Spleen (tissue), 11 donors: ENCODE results near the gene DGKH. TPM values are rescaled to one million over a fixed set of nuclear protein-coding genes. Genes with fewer than 3 reads are reported as not detected.

Experiments used
- DNase-seq: peaks from one replicate; pipeline ENCODE4 v3.0.0-alpha.2; 2020
- H3K27ac ChIP-seq, 8 donors: fragments of 200-600 bp; sonication (generic) in 7 of 8; 1 replicate in 4 of 8; 2 replicates in 4 of 8; pipeline versions ENCODE4 v1.5.0 to v1.8.0; 2016 to 2021; ENCODE audit warnings: inconsistent platforms in 4 of 8, mild to moderate bottlenecking in 4 of 8, moderate library complexity in 1 of 8
- H3K27me3 ChIP-seq, 7 donors: fragments of 200-600 bp; sonication (generic) in 6 of 7; replicated peaks in 1 of 7; 1 replicate in 4 of 7; 2 replicates in 3 of 7; pipeline versions ENCODE4 v1.5.0 to v1.8.0; 2016 to 2021; ENCODE audit warnings: inconsistent platforms in 3 of 7, mild to moderate bottlenecking in 1 of 7
- H3K36me3 ChIP-seq, 6 donors: fragments of 200-600 bp; sonication (generic) in 5 of 6; 1 replicate in 4 of 6; 2 replicates in 2 of 6; pipeline versions ENCODE4 v1.5.0 to v1.8.0; 2016 to 2021; ENCODE audit warnings: inconsistent platforms in 2 of 6
- H3K4me1 ChIP-seq, 6 donors: fragments of 200-600 bp; sonication (generic) in 5 of 6; 1 replicate in 3 of 6; 2 replicates in 3 of 6; pipeline versions ENCODE4 v1.5.0 to v1.8.0; 2016 to 2021; ENCODE audit warnings: inconsistent platforms in 3 of 6
- H3K4me3 ChIP-seq, 8 donors: fragments of 200-600 bp; sonication (generic) in 7 of 8; 1 replicate in 4 of 8; 2 replicates in 4 of 8; pipeline versions ENCODE4 v1.5.0 to v1.8.0; 2016 to 2021; ENCODE audit warnings: inconsistent platforms in 4 of 8, mild to moderate bottlenecking in 4 of 8, moderate library complexity in 2 of 8
- H3K9me3 ChIP-seq, 8 donors: fragments of 200-600 bp; sonication (generic) in 7 of 8; 1 replicate in 4 of 8; 2 replicates in 4 of 8; pipeline versions ENCODE4 v1.5.0 to v1.8.0; 2016 to 2021; ENCODE audit warnings: inconsistent platforms in 4 of 8
- CTCF ChIP-seq, 11 experiments: fragments of 200-600 bp in 7 of 11; fragments of 450-650 bp in 4 of 11; sonication (generic) in 4 of 11; IDR thresholded peaks in 8 of 11; conservative IDR thresholded peaks in 3 of 11; 1 replicate in 7 of 11; 2 replicates in 4 of 11; pipeline versions ENCODE4 v1.4.0 to v1.8.0; 2016 to 2021; ENCODE audit warnings: antibody characterized with exemption in 11 of 11, inconsistent platforms in 4 of 11, mild to moderate bottlenecking in 1 of 11
- POLR2A ChIP-seq, 3 donors: fragments of 450-650 bp; IDR thresholded peaks; one replicate each; pipeline ENCODE4 v1.5.1; 2017; ENCODE audit warnings: antibody characterized with exemption in 3 of 3, mild to moderate bottlenecking in 1 of 3
- POLR2AphosphoS5 ChIP-seq, 3 donors: sonication (generic); formaldehyde crosslinking; IDR thresholded peaks; one replicate each; pipeline ENCODE4 v1.5.1; 2017; ENCODE audit warnings: antibody characterized with exemption in 3 of 3
- WGBS, 5 donors: extraction: QIAGEN DNeasy Blood & Tissue Kit in 3 of 5; methylation state at CpG; one replicate each; pipeline versions ENCODE4 v1.1.5 to v1.1.7; 2013 to 2018; 5-methylcytosine and 5-hydroxymethylcytosine counted together
- intact Hi-C: fragments of 100-400 bp; cut with DNase I; formaldehyde crosslinking; loops from one replicate; pipeline ENCODE4 v1.15.0; 2023; ENCODE audit warnings: low total_unique reads
- polyA plus RNA-seq, 3 donors: library from polyadenylated mRNA; stranded (reverse); fragments of 200-250 nt; gene quantifications; one replicate each; pipeline ENCODE4 v1.2.1, GENCODE V29; 2013
- total RNA-seq, 7 donors: library from RNA; depleted of rRNA in 3 of 7; stranded (reverse); fragments of >200 nt in 3 of 7; fragmentation: NEBNext Ultra II Directional in 4 of 7; extraction: Animal tissue kit (Norgen Biotek cat#: 25700) in 4 of 7; gene quantifications; one replicate each; pipeline versions ENCODE4 v1.1.0 to v1.2.1, GENCODE V29; 2016 to 2021
- donor health status: healthy with polysubstance abuse.
- donor health status: DM: no; HTN: no; CAD: no; lungs with moderate emphysema.
- donor health status: DM: no; HTN: no; CAD: no.
- donor health status: Bipolar disorder and iron deficiency.
- donor health status: healthy.
- donor health status: DM: no; HTN: no; CAD: no.
- donor health status: DM: yes; HTN: yes; CAD: no.

DGKH gene
- total and polyA plus RNA-seq, 10 donors = 0.52 to 15.3 (median 10.8) TPM

- H3K27me3 ChIP-seq = no peaks in the 10 kb centered on the region
- no peaks in the 10 kb centered on the region for H3K36me3 ChIP-seq
- TF ChIP-seq CTCF (IDR thresholded peaks at IDR 0.05 in 8 of 11, conservative IDR thresholded peaks at IDR 0.05 in 3 of 11) (no peak), POLR2A (IDR thresholded peaks at IDR 0.05) (no peak), POLR2AphosphoS5 (IDR thresholded peaks at IDR 0.05) (no peak)
- 92 to 98% (median 96%) methylated on average over 1 of the region's 1 CpG for WGBS, 5 donors
- intact Hi-C loops = no loop called here
- H3K9me3 ChIP-seq = no peaks in the 10 kb centered on the region
- no peak overlapping the region for H3K4me3 ChIP-seq
- no peak for DNase-seq
- no peak overlapping the region for H3K27ac ChIP-seq
- H3K4me1 ChIP-seq = no peaks in the 10 kb centered on the region
Measured at GRCh38 chr13:42239161-42239560, 190.7 kb downstream of the DGKH start.

- DNase-seq = no peak
- no peak overlapping the region for H3K27ac ChIP-seq
- H3K9me3 ChIP-seq = no peaks in the 10 kb centered on the region
- H3K36me3 ChIP-seq = no peaks in the 10 kb centered on the region
- no peak overlapping the region for H3K4me3 ChIP-seq
- intact Hi-C loops = no loop called here
- H3K27me3 ChIP-seq = no peaks in the 10 kb centered on the region
- TF ChIP-seq POLR2A (IDR thresholded peaks at IDR 0.05) (no peak), POLR2AphosphoS5 (IDR thresholded peaks at IDR 0.05) (no peak), CTCF (IDR thresholded peaks at IDR 0.05 in 8 of 11, conservative IDR thresholded peaks at IDR 0.05 in 3 of 11) (no peak)
- H3K4me1 ChIP-seq = no peaks in the 10 kb centered on the region
Measured at GRCh38 chr13:42239644-42240043, 191.2 kb downstream of the DGKH start.

- no peaks in the 10 kb centered on the region for H3K36me3 ChIP-seq
- H3K27ac ChIP-seq = no peak overlapping the region
- H3K4me1 ChIP-seq = no peaks in the 10 kb centered on the region
- TF ChIP-seq POLR2AphosphoS5 (IDR thresholded peaks at IDR 0.05) (no peak), CTCF (IDR thresholded peaks at IDR 0.05 in 8 of 11, conservative IDR thresholded peaks at IDR 0.05 in 3 of 11) (no peak), POLR2A (IDR thresholded peaks at IDR 0.05) (no peak)
- no peak for DNase-seq
- intact Hi-C loops = loop anchor here (2.0 kb wide), 1 partner anchor 32 kb away; no protein-coding TSS in a partner anchor
- no peaks in the 10 kb centered on the region for H3K27me3 ChIP-seq
- H3K4me3 ChIP-seq = no peak overlapping the region
- 89 to 97% (median 95%) methylated on average over 8 of the region's 8 CpGs for WGBS, 5 donors
- H3K9me3 ChIP-seq = no peaks in the 10 kb centered on the region
Measured at GRCh38 chr13:42246541-42246940, 198.1 kb downstream of the DGKH start.

GRCh38 chr13:42247883-42248282, 199.4 kb downstream of the DGKH start:
- intact Hi-C loops = loop anchor here (2.0 kb wide), 1 partner anchor 33 kb away; no protein-coding TSS in a partner anchor
- no peak for DNase-seq
- WGBS, 5 donors = 45 to 95% (median 92%) methylated on average over 2 of the region's 2 CpGs

More at GRCh38 chr13:42247883-42248282, 199.4 kb downstream of the DGKH start:
- TF ChIP-seq POLR2A (IDR thresholded peaks at IDR 0.05) = no peak
- no peak for TF ChIP-seq POLR2AphosphoS5 (IDR thresholded peaks at IDR 0.05)
- no peak for TF ChIP-seq CTCF (IDR thresholded peaks at IDR 0.05 in 8 of 11, conservative IDR thresholded peaks at IDR 0.05 in 3 of 11)
- no peaks in the 10 kb centered on the region for H3K27me3 ChIP-seq
- H3K4me3 ChIP-seq = no peak overlapping the region
- H3K36me3 ChIP-seq = no peaks in the 10 kb centered on the region
- no peak overlapping the region for H3K27ac ChIP-seq
- H3K4me1 ChIP-seq = no peaks in the 10 kb centered on the region
- no peaks in the 10 kb centered on the region for H3K9me3 ChIP-seq
